Psoas muscle (tissue), 8 donors: ENCODE measurements around the gene CACNA1C. TPM values are rescaled to one million over a fixed set of nuclear protein-coding genes. Genes with fewer than 3 reads are reported as not detected.

Experiments used
- ATAC-seq, 4 donors: fragments of 200-7000 bp; cut with Tn5 transposase; one replicate each; pipeline ENCODE4 v1.9.1; 2020; ENCODE audit warnings: moderate library complexity in 3 of 4, mild to moderate bottlenecking in 2 of 4
- DNase-seq, 2 donors: peaks; one replicate each; pipeline ENCODE4 v3.0.0-alpha.2; 2020
- H3K27ac ChIP-seq: fragments of 200-600 bp; one replicate; pipeline ENCODE4 v1.8.0; 2022
- H3K27me3 ChIP-seq, 3 donors: fragments of 200-600 bp in 1 of 3; one replicate each; pipeline versions ENCODE4 v1.6.1 to v1.8.0; 2013 to 2022; ENCODE audit warnings: low read length in 2 of 3, mild to moderate bottlenecking in 2 of 3, moderate library complexity in 1 of 3; ENCODE audit not compliant: insufficient read depth in 3 of 3
- H3K36me3 ChIP-seq, 2 donors: fragments of 200-600 bp in 1 of 2; one replicate each; pipeline versions ENCODE4 v1.6.1 to v1.8.0; 2013 to 2022; ENCODE audit warnings: low read depth in 1 of 2, mild to moderate bottlenecking in 1 of 2, moderate library complexity in 1 of 2; ENCODE audit not compliant: insufficient read depth in 1 of 2
- H3K4me1 ChIP-seq: fragments of 200-600 bp; one replicate; pipeline ENCODE4 v1.8.0; 2022
- H3K4me3 ChIP-seq: fragments of 200-600 bp; one replicate; pipeline ENCODE4 v1.8.0; 2022; ENCODE audit warnings: mild to moderate bottlenecking
- H3K9me3 ChIP-seq: fragments of 200-600 bp; one replicate; pipeline ENCODE4 v1.8.0; 2022
- CTCF ChIP-seq: fragments of 200-600 bp; IDR thresholded peaks from one replicate; pipeline ENCODE4 v1.8.0; 2022; ENCODE audit warnings: antibody characterized with exemption
- WGBS, 3 donors: extraction: QIAGEN DNeasy Blood & Tissue Kit; methylation state at CpG; one replicate each; pipeline versions ENCODE4 v1.1.6 to v1.1.7; 2013; 5-methylcytosine and 5-hydroxymethylcytosine counted together
- intact Hi-C, 2 donors: fragments of 100-400 bp; cut with DNase I; formaldehyde crosslinking; loops; one replicate each; pipeline versions ENCODE4 v1.11.0 to v1.14.2; 2022
- polyA plus RNA-seq, 3 donors: library from polyadenylated mRNA; stranded (reverse); fragments of 200-250 nt; gene quantifications; one replicate each; pipeline ENCODE4 v1.2.3, GENCODE V29; 2013
- total RNA-seq, 4 donors: library from RNA; stranded (reverse); fragmentation: NEBNext Ultra II Directional in 2 of 4; extraction: Animal tissue kit (Norgen Biotek cat#: 25700) in 2 of 4; gene quantifications; one replicate each; pipeline versions ENCODE4 v1.2.1 to v1.2.4, GENCODE V29; 2021 to 2023
- donor health status: healthy with polysubstance abuse.
- donor health status: DM: no; HTN: no; CAD: no; lungs with moderate emphysema.
- donor health status: Bipolar disorder and iron deficiency.
- donor health status: healthy.
- donor health status: DM: yes; HTN: yes; CAD: no.
- donor health status: DM: no; HTN: no; CAD: no.
- donor health status: DM: no; HTN: no; CAD: no.
- donor health status: DM: yes; HTN: yes; CAD: no.

The CACNA1C gene
- total and polyA plus RNA-seq, 7 donors: 0.26 to 2.9 (median 0.95) TPM

GRCh38 chr12:2273751-2274150 is 221.0 kb downstream of the CACNA1C start:
- WGBS, 3 donors: 84 to 92% (median 85%) methylated on average over 12 of the region's 12 CpGs
- TF ChIP-seq CTCF: no peak
- H3K9me3 ChIP-seq: no peaks in the 10 kb centered on the region
- no peaks in the 10 kb centered on the region for H3K4me1 ChIP-seq
- no peak for ATAC-seq
- DNase-seq: no peak
- H3K27ac ChIP-seq: no peak overlapping the region
- H3K4me3 ChIP-seq: no peak overlapping the region
- peaks cover 0 to 10% (median 2%) of the 10 kb centered on the region in 3 donors for H3K27me3 ChIP-seq
- intact Hi-C loops: no loop called here
- no peaks in the 10 kb centered on the region for H3K36me3 ChIP-seq

- Histone ChIP-seq H3K4me1 (no peaks in the 10 kb centered on the region), H3K27ac (no peak overlapping the region), H3K27me3 (peaks cover 0 to 10% (median under 1%) of the 10 kb centered on the region in 3 donors), H3K4me3 (no peak overlapping the region), H3K36me3 (no peaks in the 10 kb centered on the region), H3K9me3 (no peaks in the 10 kb centered on the region)
- intact Hi-C loops: no loop called here
- no peak for TF ChIP-seq CTCF
- ATAC-seq: no peak
- no peak for DNase-seq
- 87 to 95% (median 88%) methylated on average over 7 of the region's 7 CpGs for WGBS, 3 donors
These were observed 221.9 kb downstream of the CACNA1C start for GRCh38 chr12:2274733-2275132.

GRCh38 chr12:2276288-2277033 is 223.7 kb downstream of the CACNA1C start:
- ATAC-seq (no peak), DNase-seq (no peak)
- 84 to 90% (median 87%) methylated on average over 6 of the region's 6 CpGs for WGBS, 3 donors
- Histone ChIP-seq H3K27me3 (no peaks in the 10 kb centered on the region), H3K27ac (no peak overlapping the region), H3K9me3 (no peaks in the 10 kb centered on the region), H3K4me1 (no peaks in the 10 kb centered on the region), H3K36me3 (no peaks in the 10 kb centered on the region), H3K4me3 (no peak overlapping the region)
- TF ChIP-seq CTCF: no peak
- intact Hi-C loops: no loop called here

GRCh38 chr12:2277492-2278155 is 224.8 kb downstream of the CACNA1C start:
- no peak overlapping the region for H3K4me3 ChIP-seq
- no peak for TF ChIP-seq CTCF
- no peak for ATAC-seq
- H3K27ac ChIP-seq: no peak overlapping the region
- DNase-seq: no peak
- no peaks in the 10 kb centered on the region for H3K27me3 ChIP-seq
- H3K4me1 ChIP-seq: no peaks in the 10 kb centered on the region
- H3K36me3 ChIP-seq: no peaks in the 10 kb centered on the region
- 90 to 95% (median 93%) methylated on average over 6 of the region's 6 CpGs for WGBS, 3 donors
- intact Hi-C loops: loop anchor here in 1 of 2 donors (1.0 kb wide), 1 partner anchor 42 kb away; no protein-coding TSS in a partner anchor
- H3K9me3 ChIP-seq: no peaks in the 10 kb centered on the region
